DMS79 treated with DMSO at 0.1 percent for 48 hours (cell line): ENCODE data around the gene MEX3A.
A peak's percentile ranks its signal among the peaks of the same experiment; 100 is the strongest.

Experiments
- DNase-seq: peaks from one replicate; lab custom pipeline; 2025; lab: John Stamatoyannopoulos, UW

MEX3A gene

DNA sequence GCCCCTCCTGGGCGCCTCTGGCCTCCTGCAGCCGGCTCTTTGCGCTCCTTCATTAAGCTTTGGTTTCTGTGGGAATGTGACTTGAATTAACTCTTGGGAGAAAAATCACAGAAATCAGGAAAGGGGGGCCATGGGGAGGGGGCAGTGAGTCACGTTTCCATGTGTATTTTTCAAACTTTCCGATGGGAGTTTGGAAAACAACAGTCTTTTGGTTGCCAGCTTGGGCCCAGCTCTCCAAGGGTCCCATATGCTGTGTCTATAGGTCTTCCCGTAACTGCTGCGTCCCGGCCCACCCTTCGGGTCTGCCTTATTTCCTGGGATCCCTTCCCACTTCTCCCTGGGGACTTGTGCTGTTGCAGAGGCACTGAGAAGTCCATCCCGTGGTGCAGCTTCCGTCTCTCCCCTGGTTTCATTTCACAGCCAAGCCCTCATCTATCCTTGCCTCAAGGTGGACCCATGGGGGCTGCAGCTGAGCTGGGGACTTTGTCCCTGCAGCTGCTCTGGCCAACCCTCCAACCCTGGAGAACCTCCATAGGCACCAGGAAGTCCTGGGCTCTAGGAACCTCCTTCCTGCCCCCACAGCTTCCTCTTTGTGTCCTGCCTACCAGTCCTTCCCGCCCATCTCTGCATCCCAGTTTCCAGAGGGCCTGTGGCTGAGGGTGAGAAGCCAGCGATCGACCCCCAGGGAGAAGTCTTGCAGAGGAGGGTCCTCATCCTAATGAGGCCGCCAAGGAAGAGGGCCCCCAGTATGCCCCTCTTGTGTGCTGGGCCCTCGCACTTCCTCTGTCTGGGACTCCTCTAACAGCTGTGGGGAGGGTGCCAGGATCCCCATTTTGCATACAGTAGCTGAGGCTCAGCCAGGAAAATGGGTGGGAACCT, 20.6 kb upstream of the MEX3A start:
- no peak for DNase-seq

DNA sequence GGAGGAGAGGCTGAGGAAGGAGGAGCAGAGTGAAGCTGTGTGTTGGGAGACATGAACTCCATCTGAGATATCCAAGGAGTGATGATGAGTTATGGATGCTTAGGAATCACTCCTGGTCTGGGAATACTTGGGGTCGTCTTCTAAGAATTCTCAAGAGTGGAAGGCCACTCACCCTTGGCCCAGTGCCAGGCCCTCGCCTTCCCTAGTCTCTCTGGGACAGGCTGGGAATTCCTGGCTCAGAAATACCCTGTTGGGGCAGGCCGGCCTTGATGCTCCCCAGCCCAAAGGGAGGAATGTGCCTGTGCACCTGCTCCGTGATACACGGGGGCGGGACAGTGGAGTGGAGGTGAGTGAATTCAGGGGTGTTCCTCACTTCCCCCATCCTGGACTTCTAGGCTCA, 19.6 kb upstream of the MEX3A start:
- no peak for DNase-seq

GRCh38 chr1:156100205-156100995, 18.1 kb upstream of the MEX3A start:
- peak; percentile 76 for DNase-seq

GRCh38 chr1:156099282-156099681, 17.0 kb upstream of the MEX3A start:
- DNase-seq: no peak

DNA sequence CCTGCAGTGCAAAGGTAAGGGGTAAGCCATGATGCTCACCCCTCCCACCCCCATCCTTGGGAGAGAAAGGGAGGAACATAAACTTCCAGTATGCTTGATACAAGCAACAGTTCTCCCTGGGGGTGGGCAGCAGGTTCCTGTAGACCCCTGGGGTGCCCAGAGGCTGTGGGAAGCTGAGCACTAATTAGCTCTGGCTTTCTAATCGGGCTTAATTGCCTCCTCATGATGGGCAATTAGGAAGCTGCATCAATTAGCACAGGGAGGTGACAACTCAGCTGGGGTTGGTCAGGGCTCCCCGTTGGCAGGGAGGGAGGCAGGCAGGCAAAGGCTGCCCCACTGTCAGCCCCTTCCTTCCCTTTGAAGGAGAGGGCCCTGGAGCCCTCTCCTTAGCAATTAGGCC, 16.5 kb upstream of the MEX3A start:
- no peak for DNase-seq

- no peak for DNase-seq
Measured at GRCh38 chr1:156097499-156098178, 15.4 kb upstream of the MEX3A start.

DNA sequence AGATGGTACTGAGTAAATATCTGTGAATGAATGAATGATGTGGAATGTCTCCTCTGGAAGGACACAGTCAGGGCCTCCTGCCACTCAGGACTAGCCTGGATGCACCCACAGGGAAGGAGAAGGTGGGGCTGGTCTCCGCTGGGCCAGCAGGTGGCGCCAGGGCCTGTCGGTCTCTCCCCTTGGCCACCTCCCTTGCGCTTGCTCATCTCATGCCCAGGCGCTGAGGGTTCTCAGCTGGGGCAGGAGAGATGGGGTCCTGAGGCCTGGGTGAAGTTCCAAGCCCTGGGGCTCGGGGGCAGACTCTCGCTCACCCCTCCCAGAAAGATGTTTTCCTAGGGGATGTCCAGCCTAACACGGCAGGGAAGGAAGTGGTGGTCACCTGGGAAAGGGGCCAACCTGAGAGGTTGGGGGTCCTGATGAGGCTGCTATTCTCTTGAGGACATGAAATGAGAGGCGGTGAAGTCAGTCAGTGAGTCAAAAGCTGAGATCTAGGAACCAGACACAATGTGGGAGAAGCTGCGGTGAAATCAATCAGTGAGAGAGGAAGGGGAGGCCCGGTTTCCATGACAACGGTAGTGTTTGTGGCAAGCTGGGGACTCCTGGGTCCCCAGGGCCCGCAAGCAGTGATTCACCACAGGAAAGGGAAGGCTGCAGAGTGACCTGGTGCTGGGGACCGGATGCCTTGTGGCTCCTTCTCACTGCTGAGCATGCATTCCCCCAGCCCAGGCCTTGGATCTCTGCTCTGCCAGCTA, 14.6 kb upstream of the MEX3A start:
- DNase-seq: peak; percentile 59

DNA sequence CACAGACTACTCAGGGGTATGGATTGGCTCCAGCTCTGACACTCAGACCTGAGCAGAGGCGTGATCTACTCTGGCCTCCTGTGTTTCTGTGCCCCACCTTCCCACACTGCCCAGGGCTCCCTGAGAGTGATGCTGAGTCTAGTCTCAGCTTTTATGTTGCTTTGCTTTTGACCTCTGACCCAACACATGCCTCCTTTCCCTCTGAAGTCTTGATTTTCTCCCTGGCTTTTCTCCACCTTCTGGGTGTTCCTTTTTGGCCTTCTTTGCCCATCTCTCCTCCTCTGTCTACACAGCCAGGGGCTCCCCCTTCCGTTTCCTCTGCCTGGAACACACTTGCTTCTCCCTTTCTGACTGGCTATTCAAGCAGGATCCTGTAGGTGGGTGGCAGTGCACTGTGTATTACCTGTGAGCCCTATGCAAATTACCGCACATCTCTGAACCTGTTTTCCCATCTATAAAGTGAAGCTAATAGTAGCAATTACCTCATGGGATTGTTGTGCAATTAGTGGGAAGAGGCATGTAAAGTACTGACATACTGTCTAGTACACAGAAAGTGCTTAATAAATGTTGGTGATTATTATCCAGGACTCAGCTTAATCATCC, 13.7 kb upstream of the MEX3A start:
- no peak for DNase-seq

GRCh38 chr1:156091610-156092009, 9.3 kb upstream of the MEX3A start:
- no peak for DNase-seq

GRCh38 chr1:156090840-156091188, 8.5 kb upstream of the MEX3A start:
- peak; percentile 77 for DNase-seq

- DNase-seq: no peak
Measured at GRCh38 chr1:156090138-156090839, 8.0 kb upstream of the MEX3A start.

DNA sequence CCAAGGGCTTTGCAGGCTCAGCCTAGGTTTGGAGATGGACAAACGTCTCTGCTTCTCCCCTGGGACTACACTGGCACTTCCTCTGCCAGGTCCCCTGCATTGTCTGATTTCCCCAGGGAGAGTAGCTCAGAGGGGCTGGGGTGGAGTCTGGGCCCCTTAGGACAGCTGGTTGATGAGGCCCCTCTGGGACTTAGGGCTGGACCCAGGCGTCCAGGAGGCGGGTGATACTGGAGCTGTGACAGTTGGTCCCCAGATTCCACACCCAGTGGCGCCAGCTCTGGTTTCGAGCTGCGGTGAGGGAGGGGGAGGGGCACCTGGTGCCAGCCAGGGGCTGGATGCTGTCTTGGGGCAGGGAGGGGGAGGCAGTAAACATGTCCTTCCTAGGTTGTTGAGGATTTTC, 7.4 kb upstream of the MEX3A start:
- DNase-seq: no peak

DNA sequence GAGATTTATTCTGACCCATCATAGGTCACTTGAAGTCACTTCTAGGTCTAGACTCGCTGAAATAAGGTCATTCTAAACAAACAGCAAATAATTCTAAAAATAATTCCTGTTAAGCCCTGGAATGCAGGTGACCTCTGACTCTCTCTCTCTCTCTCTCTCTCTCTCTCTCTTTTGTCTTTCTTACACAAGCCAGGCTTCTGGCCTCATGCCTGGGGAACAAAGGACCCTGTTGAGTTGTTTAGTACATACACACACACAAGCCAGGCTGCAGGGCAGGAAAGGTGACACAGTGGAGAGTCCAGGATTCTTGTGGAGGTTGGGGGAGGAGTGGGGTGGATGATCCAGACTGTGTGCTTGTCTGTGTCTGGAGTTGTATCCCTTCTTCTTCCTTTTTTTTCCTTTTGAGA, 4.0 kb upstream of the MEX3A start:
- DNase-seq: no peak

- DNase-seq: no peak
Measured at GRCh38 chr1:156083800-156084790, 1.8 kb upstream of the MEX3A start.

DNA sequence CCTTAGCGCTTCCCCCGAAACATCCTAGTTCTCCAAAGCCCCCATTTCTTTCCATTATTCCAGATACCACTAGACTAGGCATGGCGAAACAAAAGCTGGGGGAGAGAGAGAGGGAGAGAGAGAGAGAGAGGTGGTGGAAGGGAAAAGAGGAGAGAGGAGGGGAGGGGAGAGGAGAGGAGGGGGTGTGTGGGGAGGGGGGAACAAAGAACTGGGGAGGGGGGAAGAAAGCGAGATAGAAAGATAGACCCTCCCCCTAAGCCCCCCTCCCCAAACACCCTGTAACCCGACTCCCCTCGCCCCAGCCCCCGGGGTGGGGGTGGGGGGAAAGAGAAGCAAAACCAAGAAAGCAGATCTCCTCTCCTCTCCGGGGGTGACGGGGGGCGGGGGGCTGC, 352 bp downstream of the MEX3A start:
- no peak for DNase-seq

DNA sequence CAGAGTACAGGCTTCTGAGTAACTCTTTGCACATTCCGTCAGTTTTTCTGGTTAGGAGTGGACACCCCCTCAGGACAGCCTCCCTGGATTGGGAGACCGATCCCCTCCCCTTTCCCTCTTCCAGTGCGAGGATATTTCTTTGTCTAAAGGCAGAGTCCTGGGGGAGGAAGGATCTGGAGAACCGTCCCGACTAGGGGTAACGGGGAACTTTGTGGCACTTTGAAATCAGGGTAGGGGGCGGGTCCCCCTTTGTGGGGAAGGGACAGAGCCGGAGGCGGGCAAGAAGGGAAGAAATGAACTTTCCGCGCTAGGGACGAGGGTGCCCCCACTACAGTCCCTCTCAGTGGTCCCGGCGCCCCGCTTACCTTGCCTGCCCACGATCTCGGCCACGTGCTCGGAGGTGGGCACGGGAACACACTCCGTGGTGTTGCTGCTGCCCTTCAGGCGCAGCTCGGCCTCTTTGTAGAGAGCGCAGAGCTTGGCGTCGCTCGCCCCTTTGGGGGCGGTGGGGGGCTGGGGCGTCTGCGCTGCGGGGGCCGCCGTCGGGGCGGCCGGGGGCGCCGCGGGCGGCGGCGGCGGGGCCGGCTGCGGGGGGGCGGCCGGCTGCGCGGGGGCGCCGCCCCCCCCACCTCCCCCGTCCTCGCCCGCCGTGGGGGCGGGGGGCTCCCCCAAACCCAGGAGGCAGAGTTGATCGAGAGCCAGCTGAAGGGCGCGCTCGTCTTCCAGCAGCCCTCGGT, 917 bp downstream of the MEX3A start:
- DNase-seq: no peak

DNA sequence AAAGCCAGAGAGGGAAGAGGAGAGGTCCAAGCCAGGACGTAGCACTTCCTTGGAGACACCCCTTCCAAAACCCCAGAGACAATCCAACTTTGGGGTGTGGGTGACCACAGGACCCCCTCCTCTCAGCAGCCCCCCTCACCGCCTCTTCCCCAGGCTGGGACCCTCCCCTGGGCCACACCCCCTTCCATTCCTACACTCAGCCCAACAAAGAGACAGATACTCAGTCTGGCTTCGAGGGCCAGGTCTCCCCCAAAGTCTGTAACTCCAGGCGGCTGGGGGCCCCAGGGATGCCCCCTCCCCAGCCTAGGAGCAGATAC, 1.4 kb downstream of the MEX3A start:
- no peak for DNase-seq

GRCh38 chr1:156080241-156080862, 1.9 kb downstream of the MEX3A start:
- DNase-seq: no peak

- DNase-seq: no peak
Measured at GRCh38 chr1:156079762-156080161, 2.5 kb downstream of the MEX3A start.
